PC-9 (cell line): Measurements from ENCODE around the gene KCNH8.

Source experiments
- CTCF ChIP-seq: fragments of 200-600 bp; sonication (generic); conservative IDR thresholded peaks from 2 replicates; pipeline ENCODE4 v1.6.1; 2017; ENCODE audit warnings: mixed run types, antibody characterized with exemption, mild to moderate bottlenecking, moderate library complexity
- EZH2 ChIP-seq: fragments of 200-600 bp; sonication (generic); IDR thresholded peaks from 2 replicates; pipeline ENCODE4 v1.8.0; 2017; ENCODE audit warnings: antibody characterized with exemption, low read depth

GRCh38 chr3:19139863-19140262, 8.4 kb upstream of the KCNH8 start:
- TF ChIP-seq CTCF (no peak), EZH2 (no peak)
